Measurements from ENCODE around the gene SUGCT.
"Not testable (repeated sequence)": the region's sequence is repeated elsewhere in the genome, so short reads cannot be mapped to it uniquely, and the experiment has no call there.

The SUGCT gene

DNA sequence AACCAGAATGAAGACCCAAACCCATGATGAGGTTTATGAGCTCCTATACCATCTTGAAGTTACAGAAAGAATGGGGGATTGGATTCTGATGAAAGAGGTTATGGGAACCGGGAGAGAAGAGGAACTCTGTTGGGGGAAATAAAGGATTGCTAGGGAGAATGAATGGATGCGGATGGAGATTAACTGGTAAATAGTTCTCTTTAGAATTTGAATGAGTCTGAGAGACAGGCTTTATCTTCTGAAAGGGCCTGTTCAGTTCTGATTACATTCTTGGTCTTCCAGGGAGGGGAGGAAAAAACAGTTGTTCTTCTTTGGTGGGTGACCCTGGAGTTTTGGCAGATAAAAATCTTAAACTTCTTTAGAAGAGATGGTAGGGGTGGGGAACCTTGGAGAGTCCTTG, 13.9 kb downstream of the SUGCT start:
- Histone ChIP-seq H3K36me3 (replicated peaks) (no peaks in the 10 kb centered on the region), H3K27me3 (replicated peaks) (no peaks in the 10 kb centered on the region), H3K27ac (no peak overlapping the region), H3K4me3 (ENCODE audit: low read depth, low read length) (no peak overlapping the region)
- in situ Hi-C loops (cut with HindIII; ENCODE audit: low pct_ligation_motif_present, low sequenced_read_pairs), result no loop called here
- TF ChIP-seq, protein P1, sequence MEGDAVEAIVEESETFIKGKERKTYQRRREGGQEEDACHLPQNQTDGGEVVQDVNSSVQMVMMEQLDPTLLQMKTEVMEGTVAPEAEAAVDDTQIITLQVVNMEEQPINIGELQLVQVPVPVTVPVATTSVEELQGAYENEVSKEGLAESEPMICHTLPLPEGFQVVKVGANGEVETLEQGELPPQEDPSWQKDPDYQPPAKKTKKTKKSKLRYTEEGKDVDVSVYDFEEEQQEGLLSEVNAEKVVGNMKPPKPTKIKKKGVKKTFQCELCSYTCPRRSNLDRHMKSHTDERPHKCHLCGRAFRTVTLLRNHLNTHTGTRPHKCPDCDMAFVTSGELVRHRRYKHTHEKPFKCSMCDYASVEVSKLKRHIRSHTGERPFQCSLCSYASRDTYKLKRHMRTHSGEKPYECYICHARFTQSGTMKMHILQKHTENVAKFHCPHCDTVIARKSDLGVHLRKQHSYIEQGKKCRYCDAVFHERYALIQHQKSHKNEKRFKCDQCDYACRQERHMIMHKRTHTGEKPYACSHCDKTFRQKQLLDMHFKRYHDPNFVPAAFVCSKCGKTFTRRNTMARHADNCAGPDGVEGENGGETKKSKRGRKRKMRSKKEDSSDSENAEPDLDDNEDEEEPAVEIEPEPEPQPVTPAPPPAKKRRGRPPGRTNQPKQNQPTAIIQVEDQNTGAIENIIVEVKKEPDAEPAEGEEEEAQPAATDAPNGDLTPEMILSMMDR (IDR thresholded peaks at IDR 0.05; ENCODE audit: low read depth, low read length, missing control alignments), result no peak
- DNase-seq, result no peak

DNA sequence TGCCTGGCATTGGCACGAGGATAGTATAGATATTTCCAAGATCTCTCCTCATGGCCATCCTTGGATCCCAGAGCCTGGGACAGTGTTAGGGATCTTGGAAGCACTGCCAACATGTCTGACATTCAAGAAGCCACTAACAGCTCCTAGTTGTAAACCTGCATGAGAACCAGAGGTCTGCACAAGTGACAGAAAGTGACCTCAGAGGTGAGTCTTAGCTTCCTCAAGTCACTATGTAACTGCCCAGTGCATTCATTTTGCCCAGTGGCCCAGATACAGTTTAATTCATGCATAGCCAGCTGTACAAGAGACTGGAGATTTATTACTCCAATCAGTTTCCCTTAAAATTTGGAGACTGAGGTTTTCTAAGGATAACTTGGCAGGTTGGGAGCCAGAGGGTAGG, 16.7 kb downstream of the SUGCT start:
- Histone ChIP-seq H3K27ac (no peak overlapping the region), H3K36me3 (replicated peaks) (no peaks in the 10 kb centered on the region), H3K4me3 (ENCODE audit: low read depth, low read length) (no peak overlapping the region), H3K27me3 (replicated peaks) (no peaks in the 10 kb centered on the region)
- TF ChIP-seq, protein P1 (IDR thresholded peaks at IDR 0.05; ENCODE audit: low read depth, low read length, missing control alignments), result no peak
- DNase-seq, result no peak
- in situ Hi-C loops (cut with HindIII; ENCODE audit: low pct_ligation_motif_present, low sequenced_read_pairs), result no loop called here

DNA sequence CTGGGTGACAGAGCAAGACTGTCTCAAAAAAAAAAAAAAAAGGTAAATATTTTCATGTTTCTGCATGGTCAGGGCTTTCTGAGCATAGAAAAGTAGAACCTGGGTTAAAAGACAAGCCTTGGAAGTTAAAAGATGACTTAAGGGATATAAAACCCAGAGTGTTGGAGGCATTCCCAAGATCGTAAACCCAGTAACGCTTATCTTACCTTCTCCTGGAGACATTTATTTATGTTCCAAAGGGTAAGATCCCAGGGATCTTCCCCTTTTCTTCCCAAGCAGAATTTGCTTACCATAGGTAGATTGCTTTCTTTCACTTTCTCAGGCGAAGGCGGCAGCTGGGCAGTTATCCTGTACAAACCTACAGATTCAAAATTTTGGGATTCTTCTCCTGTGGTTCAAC, 22.2 kb downstream of the SUGCT start:
- Histone ChIP-seq H3K36me3 (replicated peaks) (no peaks in the 10 kb centered on the region), H3K27ac (no peak overlapping the region), H3K4me3 (ENCODE audit: low read depth, low read length) (no peak overlapping the region), H3K27me3 (replicated peaks) (no peaks in the 10 kb centered on the region)
- DNase-seq, result no peak
- TF ChIP-seq, protein P1 (IDR thresholded peaks at IDR 0.05; ENCODE audit: low read depth, low read length, missing control alignments), result no peak
- in situ Hi-C loops (cut with HindIII; ENCODE audit: low pct_ligation_motif_present, low sequenced_read_pairs), result no loop called here

DNA sequence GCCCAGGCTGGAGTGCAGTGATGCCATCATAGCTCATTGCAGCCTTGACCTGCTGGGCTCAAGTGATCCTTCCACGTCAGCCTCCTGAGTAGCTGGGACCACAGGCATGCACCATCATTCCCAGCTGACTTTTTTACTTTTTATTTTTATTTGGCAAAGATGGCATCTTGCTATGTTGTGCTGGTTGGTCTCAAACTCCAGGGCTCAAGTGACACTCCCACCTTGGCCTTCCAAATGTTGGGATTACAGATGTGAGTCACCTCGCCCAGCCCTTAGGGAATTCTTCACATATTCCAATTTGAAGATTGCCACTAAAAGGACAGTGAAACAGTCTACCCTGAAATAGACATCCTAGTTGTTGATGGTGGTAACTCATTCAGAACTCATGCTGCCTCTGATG, 27.7 kb downstream of the SUGCT start:
- DNase-seq, result peak; percentile 28
- in situ Hi-C loops (cut with HindIII; ENCODE audit: low pct_ligation_motif_present, low sequenced_read_pairs), result no loop called here
- Histone ChIP-seq H3K27ac (no peak overlapping the region), H3K36me3 (replicated peaks) (no peaks in the 10 kb centered on the region), H3K27me3 (replicated peaks) (no peaks in the 10 kb centered on the region), H3K4me3 (ENCODE audit: low read depth, low read length) (no peak overlapping the region)
- TF ChIP-seq, protein P1 (IDR thresholded peaks at IDR 0.05; ENCODE audit: low read depth, low read length, missing control alignments), result no peak

DNA sequence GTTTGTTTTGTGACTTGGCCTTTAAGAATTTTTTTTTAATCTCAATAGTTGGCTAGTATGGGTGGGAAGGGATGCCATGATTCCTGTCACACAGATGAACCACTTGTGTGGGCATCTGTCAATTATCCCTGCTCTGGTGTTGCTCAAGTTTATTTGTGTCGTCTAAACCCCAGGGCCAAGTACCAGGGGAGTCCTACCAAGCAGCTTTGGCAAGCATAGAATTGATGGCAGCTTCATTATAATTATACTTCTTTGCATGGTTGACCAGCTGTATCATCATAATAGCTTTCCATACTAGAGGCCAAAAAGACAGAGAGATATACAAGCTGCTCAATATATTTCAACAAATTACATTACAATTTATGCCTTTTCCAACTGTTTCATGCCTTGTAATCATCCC, 30.4 kb downstream of the SUGCT start:
- TF ChIP-seq, protein P1 (IDR thresholded peaks at IDR 0.05; ENCODE audit: low read depth, low read length, missing control alignments), result no peak

DNA sequence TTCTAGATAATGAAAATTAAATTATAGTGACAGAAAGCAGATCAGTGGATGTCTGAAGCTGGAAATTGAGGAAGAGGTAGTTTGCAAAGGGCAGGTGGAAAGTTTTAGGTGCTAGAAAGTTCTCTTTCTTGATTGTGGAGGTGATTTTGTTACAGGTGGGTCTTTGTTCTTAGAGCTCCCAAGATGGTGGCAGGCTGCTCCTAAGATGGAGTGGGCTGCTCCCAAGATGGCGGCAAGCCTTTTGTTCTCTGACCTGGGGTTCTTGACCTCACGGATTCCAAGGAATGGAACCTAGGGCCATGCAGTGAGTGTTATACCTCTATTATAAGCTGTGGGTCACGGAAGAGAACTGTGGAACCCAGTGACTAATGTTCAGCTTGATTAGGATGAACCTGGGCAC, 32.5 kb downstream of the SUGCT start:
- H3K27me3 ChIP-seq (replicated peaks), result no peaks in the 10 kb centered on the region
- TF ChIP-seq, protein P1 (IDR thresholded peaks at IDR 0.05; ENCODE audit: low read depth, low read length, missing control alignments), result no peak
- no peaks in the 10 kb centered on the region for H3K36me3 ChIP-seq (replicated peaks)
- H3K4me3 ChIP-seq (ENCODE audit: low read depth, low read length), result no peak overlapping the region
- H3K27ac ChIP-seq, result no peak overlapping the region
- in situ Hi-C loops (cut with HindIII; ENCODE audit: low pct_ligation_motif_present, low sequenced_read_pairs), result no loop called here
- no peak for DNase-seq

More for the DNA sequence above, 30.4 kb downstream of the SUGCT start:
- no peak for DNase-seq
- H3K27me3 ChIP-seq (replicated peaks), result no peaks in the 10 kb centered on the region
- in situ Hi-C loops (cut with HindIII; ENCODE audit: low pct_ligation_motif_present, low sequenced_read_pairs), result no loop called here
- no peaks in the 10 kb centered on the region for H3K36me3 ChIP-seq (replicated peaks)
- no peak overlapping the region for H3K27ac ChIP-seq
- H3K4me3 ChIP-seq (ENCODE audit: low read depth, low read length), result no peak overlapping the region

DNA sequence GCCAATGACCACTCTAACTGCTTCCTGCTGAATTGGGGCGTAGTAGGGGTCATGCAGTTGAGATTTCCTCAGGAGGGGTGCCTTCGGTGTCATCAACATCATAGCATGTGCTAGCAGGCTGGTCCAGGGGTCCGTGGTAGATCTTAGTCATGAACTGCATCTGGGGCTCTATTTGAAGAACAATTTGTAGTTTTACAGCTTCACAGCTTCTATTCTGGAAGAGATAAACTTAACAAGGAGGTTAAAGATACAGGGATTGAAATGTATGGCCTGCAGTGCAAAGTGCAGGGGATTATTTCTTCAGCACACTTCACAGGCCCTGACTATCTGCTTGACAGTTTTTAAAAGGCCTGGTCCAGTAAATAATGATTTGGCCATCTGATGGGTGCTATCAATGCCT, 33.5 kb downstream of the SUGCT start:
- H3K36me3 ChIP-seq (replicated peaks); DNase-seq; in situ Hi-C loops (cut with HindIII; ENCODE audit: low pct_ligation_motif_present, low sequenced_read_pairs); H3K27me3 ChIP-seq (replicated peaks); H3K4me3 ChIP-seq (ENCODE audit: low read depth, low read length); H3K27ac ChIP-seq: not testable (repeated sequence)

DNA sequence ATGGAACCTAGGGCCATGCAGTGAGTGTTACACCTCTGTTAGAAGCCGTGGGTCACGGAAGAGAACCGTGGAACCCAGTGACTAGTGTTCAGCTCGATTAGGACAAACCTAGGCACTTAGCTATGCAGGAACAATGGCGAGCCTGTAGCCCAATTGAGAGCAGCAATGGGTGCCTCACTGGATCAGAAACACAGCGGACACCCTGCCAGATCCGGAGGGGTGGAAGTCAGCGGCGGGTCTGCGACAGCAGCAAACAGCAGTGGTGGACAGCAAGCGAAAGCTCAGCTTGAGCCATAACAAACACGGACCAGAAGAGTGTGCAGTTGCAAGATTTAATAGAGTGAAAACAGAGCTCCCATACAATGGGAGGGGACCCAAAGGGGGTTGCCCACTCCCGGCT, 38.3 kb downstream of the SUGCT start:
- DNase-seq; H3K36me3 ChIP-seq (replicated peaks); H3K27me3 ChIP-seq (replicated peaks); in situ Hi-C loops (cut with HindIII; ENCODE audit: low pct_ligation_motif_present, low sequenced_read_pairs); H3K4me3 ChIP-seq (ENCODE audit: low read depth, low read length); H3K27ac ChIP-seq: not testable (repeated sequence)

DNA sequence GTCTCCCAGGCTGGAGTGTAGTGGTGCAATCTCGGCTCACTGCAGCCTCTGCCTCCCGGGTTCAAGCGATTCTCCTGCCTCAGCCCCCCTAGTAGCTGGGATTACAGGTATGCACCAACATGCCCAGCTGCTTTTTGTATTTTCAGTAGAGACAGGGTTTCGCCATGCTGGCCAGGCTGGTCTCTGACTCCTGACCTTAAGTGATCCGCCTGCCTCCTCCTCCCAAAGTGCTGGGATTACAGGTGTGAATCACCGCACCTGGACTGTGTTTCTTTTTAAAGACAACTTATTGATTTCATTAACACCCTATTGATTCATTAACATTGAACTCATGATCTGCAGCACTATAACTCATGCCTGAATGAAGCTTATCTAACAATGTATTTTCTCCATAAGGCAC, 40.5 kb downstream of the SUGCT start:
- H3K27me3 ChIP-seq (replicated peaks); in situ Hi-C loops (cut with HindIII; ENCODE audit: low pct_ligation_motif_present, low sequenced_read_pairs); H3K4me3 ChIP-seq (ENCODE audit: low read depth, low read length); H3K36me3 ChIP-seq (replicated peaks); H3K27ac ChIP-seq; DNase-seq: not testable (repeated sequence)
